NB4 (cell line): ENCODE results near the gene C11orf86.

Experiments used
- MYC ChIP-seq: IDR thresholded peaks from 2 replicates; pipeline ENCODE4 v1.6.1; 2011; ENCODE audit warnings: low read depth, low read length
- POLR2A ChIP-seq: IDR thresholded peaks from 2 replicates; pipeline ENCODE4 v1.6.1; 2011; ENCODE audit warnings: mild to moderate bottlenecking; ENCODE audit not compliant: insufficient read length; ENCODE audit errors: extremely low read depth
- TF ChIP-seq, protein P1 (sequence below): IDR thresholded peaks from one replicate; pipeline ENCODE4 v1.5.1; 2012; ENCODE audit warnings: low read depth, low read length
- TF ChIP-seq, protein P2 (sequence below): IDR thresholded peaks from 2 replicates; pipeline ENCODE4 v1.6.1; 2011; ENCODE audit warnings: low read depth, low read length

DNA sequence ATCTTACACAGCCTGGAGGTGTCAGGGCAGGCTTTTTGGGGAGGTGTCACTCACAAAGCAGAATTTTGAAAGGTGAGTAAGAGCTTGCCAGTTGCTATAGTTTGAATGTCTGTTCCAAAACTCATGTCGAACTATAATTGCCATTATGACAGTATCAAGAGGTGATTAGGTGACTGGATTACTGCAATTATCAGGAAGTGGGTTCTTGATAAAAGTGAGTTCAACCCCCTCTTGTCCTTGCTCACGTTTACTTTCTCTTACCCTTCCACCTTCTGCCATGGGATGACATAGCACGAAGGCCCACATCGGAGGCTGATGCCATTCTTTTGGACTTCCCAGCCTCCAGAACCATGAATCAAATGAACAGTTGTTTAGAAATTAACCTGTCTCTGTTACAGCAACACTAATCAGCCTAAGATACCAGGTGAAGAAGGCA, 4.7 kb upstream of the C11orf86 start:
- TF ChIP-seq, protein P1, sequence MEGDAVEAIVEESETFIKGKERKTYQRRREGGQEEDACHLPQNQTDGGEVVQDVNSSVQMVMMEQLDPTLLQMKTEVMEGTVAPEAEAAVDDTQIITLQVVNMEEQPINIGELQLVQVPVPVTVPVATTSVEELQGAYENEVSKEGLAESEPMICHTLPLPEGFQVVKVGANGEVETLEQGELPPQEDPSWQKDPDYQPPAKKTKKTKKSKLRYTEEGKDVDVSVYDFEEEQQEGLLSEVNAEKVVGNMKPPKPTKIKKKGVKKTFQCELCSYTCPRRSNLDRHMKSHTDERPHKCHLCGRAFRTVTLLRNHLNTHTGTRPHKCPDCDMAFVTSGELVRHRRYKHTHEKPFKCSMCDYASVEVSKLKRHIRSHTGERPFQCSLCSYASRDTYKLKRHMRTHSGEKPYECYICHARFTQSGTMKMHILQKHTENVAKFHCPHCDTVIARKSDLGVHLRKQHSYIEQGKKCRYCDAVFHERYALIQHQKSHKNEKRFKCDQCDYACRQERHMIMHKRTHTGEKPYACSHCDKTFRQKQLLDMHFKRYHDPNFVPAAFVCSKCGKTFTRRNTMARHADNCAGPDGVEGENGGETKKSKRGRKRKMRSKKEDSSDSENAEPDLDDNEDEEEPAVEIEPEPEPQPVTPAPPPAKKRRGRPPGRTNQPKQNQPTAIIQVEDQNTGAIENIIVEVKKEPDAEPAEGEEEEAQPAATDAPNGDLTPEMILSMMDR: no peak
- no peak for TF ChIP-seq POLR2A
- no peak for TF ChIP-seq MYC
- TF ChIP-seq, protein P2, sequence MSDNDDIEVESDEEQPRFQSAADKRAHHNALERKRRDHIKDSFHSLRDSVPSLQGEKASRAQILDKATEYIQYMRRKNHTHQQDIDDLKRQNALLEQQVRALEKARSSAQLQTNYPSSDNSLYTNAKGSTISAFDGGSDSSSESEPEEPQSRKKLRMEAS: no peak
